Muscle of back (tissue), 11 donors: ENCODE data around the gene PSMC5. TPM values are rescaled to one million over a fixed set of nuclear protein-coding genes. Genes with fewer than 3 reads are reported as not detected.
A peak's percentile ranks its signal among the peaks of the same experiment; 100 is the strongest.

Experiments used
- DNase-seq, 3 donors: peaks; one replicate each; pipeline versions ENCODE4 v3.0.0 to v3.0.0-alpha.2; 2013
- polyA plus RNA-seq, 10 donors: library from polyadenylated mRNA; unstranded; fragments of 120-200 nt; gene quantifications; one replicate each; pipeline ENCODE4 v1.2.1, GENCODE V29; 2013; ENCODE audit not compliant: insufficient read length in 10 of 10

PSMC5 gene
- polyA plus RNA-seq, 10 donors: 90.1 to 125 (median 107) TPM

DNA sequence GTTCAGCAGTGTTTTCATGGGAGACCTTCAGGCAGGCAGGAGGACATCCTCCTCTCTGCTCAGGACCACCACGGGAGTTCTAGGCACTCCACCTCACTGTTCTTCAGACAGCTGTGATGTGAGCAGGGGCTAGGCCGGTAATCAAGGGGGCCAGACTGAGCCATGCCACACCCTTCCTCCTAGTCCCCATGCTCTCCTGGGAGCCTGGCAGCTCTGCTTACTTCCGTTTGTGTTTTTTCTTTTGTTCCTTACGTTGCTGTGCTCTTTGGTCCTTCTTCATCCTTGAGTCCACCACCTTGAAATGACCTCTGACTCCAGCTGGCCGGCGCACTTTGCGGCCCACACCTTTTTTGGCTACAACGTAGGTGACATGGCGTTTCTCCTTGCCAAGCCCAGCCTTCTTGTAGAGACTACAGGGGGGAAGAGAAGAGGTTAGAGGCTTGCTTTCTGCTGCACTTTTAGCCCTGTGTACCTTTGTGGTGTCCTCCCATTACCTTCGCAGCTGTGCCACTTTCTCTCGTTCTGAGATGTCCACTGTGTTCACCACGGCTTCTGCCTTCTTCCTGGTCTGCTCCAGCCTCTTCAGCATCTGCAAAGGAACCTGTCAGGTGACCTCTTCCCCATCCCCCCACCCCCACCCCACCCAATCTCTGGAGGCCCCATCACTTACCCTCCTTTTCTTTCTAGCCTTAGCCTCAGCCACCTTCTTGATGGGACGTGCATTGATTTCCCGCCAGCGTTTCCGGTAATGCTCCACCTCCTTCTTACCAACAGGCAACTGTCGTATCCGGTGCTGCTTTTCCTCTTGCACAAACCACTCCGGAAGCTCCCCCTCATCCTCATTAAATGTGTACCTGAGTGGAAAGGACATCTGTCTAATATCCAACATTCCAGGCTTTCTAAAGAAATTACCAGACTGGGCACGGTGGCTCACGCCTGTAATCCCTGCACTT lies 7.4 kb upstream of the PSMC5 start:
- no peak for DNase-seq

- no peak for DNase-seq
Measured at GRCh38 chr17:63820963-63821561, 6.2 kb upstream of the PSMC5 start.

DNA sequence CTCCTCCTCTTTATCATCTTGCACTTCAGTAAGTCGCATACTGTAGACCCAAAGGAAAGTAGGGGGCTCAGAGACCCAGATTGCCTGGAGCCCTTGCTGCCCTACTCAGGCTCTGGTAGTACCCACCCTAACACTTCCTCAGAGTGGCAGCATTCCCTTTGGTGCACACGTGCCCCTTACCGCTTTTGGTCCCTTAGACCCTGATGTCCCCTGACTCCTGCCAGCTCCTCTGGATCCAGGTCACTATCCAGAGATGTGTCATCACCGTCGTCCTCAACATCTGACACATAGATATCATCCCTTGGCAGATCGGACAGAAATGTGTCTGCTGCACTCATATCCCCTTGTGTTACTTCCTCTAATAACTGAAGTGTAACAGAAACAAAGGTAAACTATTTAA lies 5.4 kb upstream of the PSMC5 start:
- no peak for DNase-seq

DNA sequence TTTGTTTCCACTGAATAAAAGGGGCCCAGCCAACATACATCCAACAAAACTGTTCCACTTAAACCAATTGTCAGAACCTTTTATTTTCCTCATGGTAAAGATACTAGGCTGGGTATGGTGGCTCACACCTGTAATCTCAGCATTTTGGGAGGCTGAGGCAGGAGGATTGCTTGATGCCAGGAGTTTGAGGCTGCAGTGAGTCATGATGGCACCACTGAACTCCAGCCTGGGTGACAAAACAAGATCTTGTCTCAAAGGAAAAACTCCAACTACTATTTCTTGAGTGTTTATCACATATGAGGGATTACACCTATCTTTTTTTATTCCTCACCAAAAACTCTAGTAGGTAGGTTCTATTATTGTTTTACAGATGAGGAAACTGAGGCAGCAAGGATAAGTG lies 4.7 kb upstream of the PSMC5 start:
- no peak for DNase-seq

GRCh38 chr17:63823659-63824331 lies 3.4 kb upstream of the PSMC5 start:
- no peak for DNase-seq

DNA sequence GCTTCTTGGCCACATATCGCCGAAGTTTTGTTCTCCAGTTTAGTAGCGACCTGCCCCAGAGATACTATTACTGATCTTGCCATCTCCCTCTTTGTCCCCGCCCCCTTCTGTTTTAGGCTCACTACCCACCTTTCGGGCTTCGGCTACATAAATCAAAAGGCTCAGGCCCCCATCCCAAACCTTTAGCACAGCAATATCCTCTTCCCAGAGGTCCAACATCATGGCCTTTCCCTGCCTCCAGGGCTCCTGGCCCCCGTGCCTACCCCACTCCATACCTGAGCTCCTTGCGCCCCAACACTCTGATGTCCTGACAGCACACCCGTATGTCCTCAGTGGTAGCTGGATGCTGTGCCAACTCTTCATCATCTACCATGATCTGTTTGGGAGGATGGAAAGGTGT lies 2.9 kb upstream of the PSMC5 start:
- no peak for DNase-seq

- DNase-seq: no peak
Measured at GRCh38 chr17:63826468-63827001, 696 bp upstream of the PSMC5 start.

DNA sequence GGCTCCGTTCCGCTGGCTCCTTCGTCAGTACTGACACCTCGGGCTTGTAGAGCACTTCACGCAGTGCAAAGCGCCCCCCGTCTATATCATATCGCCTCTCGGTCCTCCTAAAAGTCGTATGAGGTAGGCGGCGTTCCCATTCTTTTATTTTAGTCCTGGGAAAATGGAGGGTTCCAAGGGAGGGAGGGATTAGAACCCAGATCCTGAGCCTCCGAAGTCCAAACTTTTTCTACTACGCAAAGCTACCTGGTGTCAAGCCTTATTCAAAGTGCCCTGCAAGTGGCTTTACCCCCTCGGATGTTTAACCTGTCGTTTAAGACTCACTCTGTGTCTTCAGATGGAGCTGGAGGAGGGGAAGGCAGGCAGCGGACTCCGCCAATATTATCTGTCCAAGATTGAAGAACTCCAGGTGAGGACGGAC lies 580 bp downstream of the PSMC5 start:
- DNase-seq: no peak

DNA sequence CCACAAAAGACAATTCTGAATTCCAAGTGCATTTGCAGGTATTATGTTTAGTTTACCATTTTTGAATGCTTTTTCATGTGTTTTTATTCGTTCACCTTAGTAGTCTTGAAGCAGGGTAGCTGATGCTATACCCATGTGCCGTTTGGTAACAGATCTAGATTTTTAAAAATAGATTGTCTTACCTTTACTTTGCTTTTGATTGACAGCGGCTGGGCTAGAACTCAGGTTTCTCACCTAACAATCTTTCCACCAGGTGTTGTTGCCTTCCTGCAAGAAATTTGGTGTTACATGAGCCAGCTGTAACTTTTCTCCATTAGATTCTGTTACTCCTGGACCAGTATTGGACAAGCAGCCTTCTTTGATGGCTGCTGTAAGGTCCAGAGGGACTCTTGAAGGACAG lies 1.7 kb downstream of the PSMC5 start:
- no peak for DNase-seq

GRCh38 chr17:63830278-63830677 lies 3.0 kb downstream of the PSMC5 start:
- no peak for DNase-seq

DNA sequence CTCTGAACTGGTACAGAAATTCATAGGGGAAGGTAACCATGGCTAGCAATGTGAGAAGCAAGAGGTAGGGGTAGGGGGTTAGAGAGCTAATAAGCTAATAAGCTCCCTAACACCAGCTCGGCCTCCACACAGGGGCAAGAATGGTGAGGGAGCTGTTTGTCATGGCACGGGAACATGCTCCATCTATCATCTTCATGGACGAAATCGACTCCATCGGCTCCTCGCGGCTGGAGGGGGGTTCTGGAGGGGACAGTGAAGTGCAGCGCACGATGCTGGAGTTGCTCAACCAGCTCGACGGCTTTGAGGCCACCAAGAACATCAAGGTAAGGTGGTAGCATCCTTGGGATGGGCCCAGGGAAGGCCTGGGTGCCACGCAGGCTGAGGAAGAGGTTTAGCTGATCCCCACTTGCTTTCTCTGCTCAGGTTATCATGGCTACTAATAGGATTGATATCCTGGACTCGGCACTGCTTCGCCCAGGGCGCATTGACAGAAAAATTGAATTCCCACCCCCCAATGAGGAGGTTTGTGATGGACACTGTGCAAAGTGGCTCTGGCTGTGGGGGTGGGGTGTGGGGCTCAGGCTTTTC lies 3.8 kb downstream of the PSMC5 start:
- DNase-seq: no peak

- no peak for DNase-seq
Measured at GRCh38 chr17:63831505-63831904, 4.3 kb downstream of the PSMC5 start.

GRCh38 chr17:63832014-63832413 lies 4.8 kb downstream of the PSMC5 start:
- no peak for DNase-seq

- no peak for DNase-seq
Measured at GRCh38 chr17:63832455-63832854, 5.2 kb downstream of the PSMC5 start.

- no peak for DNase-seq
Measured at GRCh38 chr17:63833026-63833740, 6.0 kb downstream of the PSMC5 start.

- no peak for DNase-seq
Measured at GRCh38 chr17:63833741-63834373, 6.6 kb downstream of the PSMC5 start.

GRCh38 chr17:63834431-63835166 lies 7.4 kb downstream of the PSMC5 start:
- DNase-seq: peak in 1 of 3 donors; percentile 42

- DNase-seq: no peak
Measured at GRCh38 chr17:63835167-63835720, 8.0 kb downstream of the PSMC5 start.

GRCh38 chr17:63836811-63837210 lies 9.6 kb downstream of the PSMC5 start:
- no peak for DNase-seq

DNA sequence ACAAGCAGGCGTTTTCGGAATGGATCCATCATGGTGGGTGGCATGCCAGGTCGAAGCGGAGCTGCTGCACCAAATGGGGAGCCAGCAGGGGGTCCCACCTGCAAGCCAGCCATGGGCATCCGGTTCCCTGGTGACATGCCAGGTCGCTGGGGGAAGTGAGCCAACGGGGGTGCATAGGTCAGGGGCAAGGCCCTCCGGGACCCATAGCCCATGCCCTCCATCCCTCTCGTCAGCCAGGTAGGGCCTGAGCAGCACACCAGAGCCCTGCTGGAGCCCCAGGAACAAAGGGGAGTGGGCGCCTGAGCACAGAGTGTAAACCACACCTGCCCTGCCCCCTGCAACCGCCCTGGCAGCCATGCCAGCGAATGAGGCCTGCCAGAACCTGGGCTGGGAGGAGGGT lies 10.2 kb downstream of the PSMC5 start:
- no peak for DNase-seq
